ENCODE measurements around the gene TNFRSF11A.

Gene TNFRSF11A

GRCh38 chr18:62338446-62339105, 13.5 kb downstream of the TNFRSF11A start:
- H3K27ac ChIP-seq = no peak overlapping the region
- no peak for DNase-seq (ENCODE audit: low spot score)
- H3K4me3 ChIP-seq = no peak overlapping the region
- TF ChIP-seq CTCF (IDR thresholded peaks at IDR 0.05) = no peak

- DNase-seq (ENCODE audit: low spot score) = no peak
- no peak for TF ChIP-seq CTCF (IDR thresholded peaks at IDR 0.05)
- H3K4me3 ChIP-seq = no peak overlapping the region
- no peak overlapping the region for H3K27ac ChIP-seq
These were observed 14.2 kb downstream of the TNFRSF11A start for GRCh38 chr18:62339106-62339988.

GRCh38 chr18:62340996-62341395, 15.9 kb downstream of the TNFRSF11A start:
- H3K4me3 ChIP-seq = no peak overlapping the region
- DNase-seq (ENCODE audit: low spot score) = no peak
- no peak for TF ChIP-seq CTCF (IDR thresholded peaks at IDR 0.05)
- H3K27ac ChIP-seq = no peak overlapping the region

- TF ChIP-seq CTCF (IDR thresholded peaks at IDR 0.05) = no peak
- Histone ChIP-seq H3K4me3 (no peak overlapping the region), H3K27ac (no peak overlapping the region)
- DNase-seq (ENCODE audit: low spot score) = no peak
These were observed 16.4 kb downstream of the TNFRSF11A start for GRCh38 chr18:62341473-62341872.

- no peak overlapping the region for H3K4me3 ChIP-seq
- TF ChIP-seq CTCF (IDR thresholded peaks at IDR 0.05) = no peak
- DNase-seq (ENCODE audit: low spot score) = no peak
- no peak overlapping the region for H3K27ac ChIP-seq
These were observed 17.8 kb downstream of the TNFRSF11A start for GRCh38 chr18:62342884-62343283.

GRCh38 chr18:62343316-62343715, 18.2 kb downstream of the TNFRSF11A start:
- Histone ChIP-seq H3K27ac (no peak overlapping the region), H3K4me3 (no peak overlapping the region)
- no peak for DNase-seq (ENCODE audit: low spot score)
- no peak for TF ChIP-seq CTCF (IDR thresholded peaks at IDR 0.05)

- H3K4me3 ChIP-seq = no peak overlapping the region
- no peak for DNase-seq (ENCODE audit: low spot score)
- TF ChIP-seq CTCF (IDR thresholded peaks at IDR 0.05) = no peak
- H3K27ac ChIP-seq = no peak overlapping the region
These were observed 20.8 kb downstream of the TNFRSF11A start for GRCh38 chr18:62345909-62346308.
